OCI-LY3 (cell line): ENCODE results near the gene IDH2.

Experiments
- H2AFZ ChIP-seq: fragments of 200-600, 300-600 bp; shearing (Covaris generic); 2 replicates; pipeline ENCODE4 v1.6.0; 2014; ENCODE audit warnings: antibody characterized with exemption, low read depth, low read length
- H3K27ac ChIP-seq: fragments of 200-600, 300-600 bp; sonication (generic); 2 replicates; pipeline ENCODE4 v1.5.1; 2014; ENCODE audit warnings: mild to moderate bottlenecking, low read length, moderate library complexity, mixed read lengths
- H3K27me3 ChIP-seq: fragments of 200-600, 300-600 bp; sonication (generic); 2 replicates; pipeline ENCODE4 v1.6.1; 2014; ENCODE audit warnings: low read depth, low read length, mixed read lengths
- H3K36me3 ChIP-seq: fragments of 200-600, 300-600 bp; sonication (generic); replicated peaks from 2 replicates; pipeline ENCODE3; 2014; ENCODE audit warnings: low read depth, low read length, mixed read lengths
- H3K4me1 ChIP-seq: fragments of 300-600, 200-600 bp; sonication (generic); 2 replicates; pipeline ENCODE4 v1.6.1; 2014; ENCODE audit warnings: low read length, mixed read lengths
- H3K4me2 ChIP-seq: fragments of 200-600, 300-600 bp; sonication (generic); 2 replicates; pipeline ENCODE4 v1.6.1; 2014; ENCODE audit warnings: low read length, mixed read lengths
- H3K4me3 ChIP-seq: fragments of 300-600, 200-600 bp; sonication (generic); 2 replicates; pipeline ENCODE4 v1.5.1; 2014; ENCODE audit warnings: antibody characterized with exemption, mild to moderate bottlenecking, low read length, moderate library complexity
- H3K79me2 ChIP-seq: fragments of 300-600, 200-600 bp; shearing (Covaris generic); 2 replicates; pipeline ENCODE4 v1.6.1; 2014; ENCODE audit warnings: mild to moderate bottlenecking, low read length, mixed read lengths
- H3K9ac ChIP-seq: fragments of 300-600, 200-600 bp; shearing (Covaris generic); 2 replicates; pipeline ENCODE4 v1.6.0; 2014; ENCODE audit warnings: mild to moderate bottlenecking, low read length, moderate library complexity
- H3K9me3 ChIP-seq: fragments of 200-600, 300-600 bp; shearing (Covaris generic); 2 replicates; pipeline ENCODE4 v1.6.1; 2014; ENCODE audit warnings: low read length, mixed read lengths; ENCODE audit not compliant: insufficient read depth
- H4K20me1 ChIP-seq: fragments of 200-600, 300-600 bp; sonication (generic); 2 replicates; pipeline ENCODE4 v1.6.1; 2016; ENCODE audit warnings: low read length, mixed read lengths; ENCODE audit not compliant: insufficient read depth
- CTCF ChIP-seq: fragments of 200-600, 300-600 bp; sonication (generic); IDR thresholded peaks from 2 replicates; pipeline ENCODE4 v1.5.1; 2014; ENCODE audit warnings: antibody characterized with exemption, low read length, low read depth
- EZH2phosphoT487 ChIP-seq: fragments of 200-600 bp; shearing (Covaris generic); IDR thresholded peaks from 2 replicates; pipeline ENCODE4 v1.6.1; 2018; ENCODE audit warnings: antibody characterized with exemption, mixed run types, low read depth

Gene IDH2

GRCh38 chr15:90063770-90064247 lies 38.5 kb downstream of the IDH2 start:
- Histone ChIP-seq H3K79me2 (peaks cover 82% of the 10 kb centered on the region), H3K9ac (peak overlapping the region; percentile 71), H3K27ac (peak overlapping the region; percentile 98), H4K20me1 (no peaks in the 10 kb centered on the region), H3K36me3 (peaks cover 27% of the 10 kb centered on the region), H3K4me3 (no peak overlapping the region), H2AFZ (no peak overlapping the region), H3K4me1 (peaks cover 60% of the 10 kb centered on the region), H3K27me3 (no peaks in the 10 kb centered on the region), H3K9me3 (no peaks in the 10 kb centered on the region), H3K4me2 (peak overlapping the region; percentile 44)
- no peak for TF ChIP-seq CTCF

- peaks cover 66% of the 10 kb centered on the region for H3K4me1 ChIP-seq
- no peaks in the 10 kb centered on the region for H3K9me3 ChIP-seq
- H3K9ac ChIP-seq: peak overlapping the region; percentile 71
- no peak overlapping the region for H2AFZ ChIP-seq
- H3K27ac ChIP-seq: peak overlapping the region; percentile 98
- H3K4me3 ChIP-seq: no peak overlapping the region
- H3K36me3 ChIP-seq: peaks cover 23% of the 10 kb centered on the region
- no peaks in the 10 kb centered on the region for H3K27me3 ChIP-seq
- TF ChIP-seq CTCF: no peak
- no peak for TF ChIP-seq EZH2phosphoT487
- H3K4me2 ChIP-seq: peak overlapping the region; percentile 44
- no peaks in the 10 kb centered on the region for H4K20me1 ChIP-seq
- H3K79me2 ChIP-seq: peaks cover 84% of the 10 kb centered on the region
Measured at GRCh38 chr15:90062973-90063769, 39.1 kb downstream of the IDH2 start.

GRCh38 chr15:90062462-90062932 lies 39.8 kb downstream of the IDH2 start:
- Histone ChIP-seq H3K4me3 (peak overlapping the region; percentile 6; the same call in 1 of the 2 replicates), H4K20me1 (no peaks in the 10 kb centered on the region), H3K4me1 (peaks cover 73% of the 10 kb centered on the region), H3K27me3 (no peaks in the 10 kb centered on the region), H3K9me3 (no peaks in the 10 kb centered on the region), H3K4me2 (peak overlapping the region; percentile 44), H3K27ac (peak overlapping the region; percentile 98), H3K9ac (peak overlapping the region; percentile 71), H3K36me3 (peaks cover 17% of the 10 kb centered on the region), H3K79me2 (peaks cover 84% of the 10 kb centered on the region), H2AFZ (no peak overlapping the region)
- TF ChIP-seq CTCF: no peak
- no peak for TF ChIP-seq EZH2phosphoT487

- Histone ChIP-seq H3K4me2 (peak overlapping the region; percentile 44), H3K36me3 (peaks cover 16% of the 10 kb centered on the region), H3K9me3 (no peaks in the 10 kb centered on the region), H3K27ac (peak overlapping the region; percentile 98), H2AFZ (no peak overlapping the region), H4K20me1 (no peaks in the 10 kb centered on the region), H3K27me3 (no peaks in the 10 kb centered on the region), H3K4me1 (peaks cover 78% of the 10 kb centered on the region), H3K79me2 (peaks cover 85% of the 10 kb centered on the region), H3K4me3 (peak overlapping the region; percentile 6; the same call in 1 of the 2 replicates), H3K9ac (peak overlapping the region; percentile 71)
- TF ChIP-seq CTCF (no peak), EZH2phosphoT487 (no peak)
Measured at GRCh38 chr15:90062023-90062442, 40.2 kb downstream of the IDH2 start.
